WTC11 (cell line): ENCODE results near the gene MYO9A.

Experiments
- CBFB ChIP-seq: sonication (generic); formaldehyde crosslinking; IDR thresholded peaks from 2 replicates; pipeline ENCODE4 v1.8.1; 2022; ENCODE audit warnings: mild to moderate bottlenecking, low read depth, missing genetic modification reagents
- CREB1 ChIP-seq: sonication (generic); formaldehyde crosslinking; IDR thresholded peaks from 2 replicates; pipeline ENCODE4 v1.8.0; 2023; ENCODE audit warnings: mild to moderate bottlenecking, missing genetic modification reagents
- GABPB1 ChIP-seq: sonication (generic); formaldehyde crosslinking; IDR thresholded peaks from 2 replicates; pipeline ENCODE4 v1.8.1; 2023; ENCODE audit warnings: mild to moderate bottlenecking, missing genetic modification reagents
- IRF2 ChIP-seq: sonication (generic); formaldehyde crosslinking; IDR thresholded peaks from 2 replicates; pipeline ENCODE4 v1.8.0; 2022; ENCODE audit warnings: low read depth, missing genetic modification reagents, borderline replicate concordance
- NR3C1 ChIP-seq: sonication (generic); formaldehyde crosslinking; conservative IDR thresholded peaks from 2 replicates; pipeline ENCODE4 v1.8.1; 2023; ENCODE audit warnings: low read depth, mild to moderate bottlenecking, missing genetic modification reagents
- PRDM15 ChIP-seq: sonication (generic); formaldehyde crosslinking; IDR thresholded peaks from 2 replicates; pipeline ENCODE4 v1.8.0; 2022; ENCODE audit warnings: missing genetic modification reagents
- SP1 ChIP-seq: sonication (generic); formaldehyde crosslinking; conservative IDR thresholded peaks from 2 replicates; pipeline ENCODE4 v1.8.1; 2022; ENCODE audit warnings: missing genetic modification reagents
- USF2 ChIP-seq: sonication (generic); formaldehyde crosslinking; IDR thresholded peaks from 2 replicates; pipeline ENCODE4 v1.8.1; 2023; ENCODE audit warnings: mild to moderate bottlenecking, missing genetic modification reagents, moderate library complexity
- ZNF281 ChIP-seq: sonication (generic); formaldehyde crosslinking; IDR thresholded peaks from 2 replicates; pipeline ENCODE4 v1.8.0; 2023; ENCODE audit warnings: mild to moderate bottlenecking, missing genetic modification reagents
- ZNF317 ChIP-seq: sonication (generic); formaldehyde crosslinking; IDR thresholded peaks from 2 replicates; pipeline ENCODE4 v1.8.1; 2023; ENCODE audit warnings: low read depth, mild to moderate bottlenecking, moderate library complexity, missing genetic modification reagents, borderline replicate concordance
- ZNF416 ChIP-seq: fragments of 250-450 bp; sonication (Bioruptor Pico); IDR thresholded peaks from 2 replicates; pipeline ENCODE4 v1.9.0; 2021; ENCODE audit warnings: mild to moderate bottlenecking, inconsistent platforms
- ZNF423 ChIP-seq: fragments of 250-450 bp; sonication (Bioruptor Pico); IDR thresholded peaks from 2 replicates; pipeline ENCODE4 v2.1.2; 2022; ENCODE audit warnings: mild to moderate bottlenecking, moderate library complexity
- TF ChIP-seq, protein P1 (sequence below): fragments of 200-600 bp; IDR thresholded peaks from 2 replicates; pipeline ENCODE4 v1.8.0; 2022; ENCODE audit warnings: antibody characterized with exemption
- TF ChIP-seq, protein P2 (sequence below): sonication (generic); formaldehyde crosslinking; conservative IDR thresholded peaks from 2 replicates; pipeline ENCODE4 v1.8.1; 2023; ENCODE audit warnings: mild to moderate bottlenecking, low read depth, missing genetic modification reagents, moderate library complexity

- TF ChIP-seq ZNF416 (CRISPR knock-in tag) = no peak
- TF ChIP-seq, protein P1, sequence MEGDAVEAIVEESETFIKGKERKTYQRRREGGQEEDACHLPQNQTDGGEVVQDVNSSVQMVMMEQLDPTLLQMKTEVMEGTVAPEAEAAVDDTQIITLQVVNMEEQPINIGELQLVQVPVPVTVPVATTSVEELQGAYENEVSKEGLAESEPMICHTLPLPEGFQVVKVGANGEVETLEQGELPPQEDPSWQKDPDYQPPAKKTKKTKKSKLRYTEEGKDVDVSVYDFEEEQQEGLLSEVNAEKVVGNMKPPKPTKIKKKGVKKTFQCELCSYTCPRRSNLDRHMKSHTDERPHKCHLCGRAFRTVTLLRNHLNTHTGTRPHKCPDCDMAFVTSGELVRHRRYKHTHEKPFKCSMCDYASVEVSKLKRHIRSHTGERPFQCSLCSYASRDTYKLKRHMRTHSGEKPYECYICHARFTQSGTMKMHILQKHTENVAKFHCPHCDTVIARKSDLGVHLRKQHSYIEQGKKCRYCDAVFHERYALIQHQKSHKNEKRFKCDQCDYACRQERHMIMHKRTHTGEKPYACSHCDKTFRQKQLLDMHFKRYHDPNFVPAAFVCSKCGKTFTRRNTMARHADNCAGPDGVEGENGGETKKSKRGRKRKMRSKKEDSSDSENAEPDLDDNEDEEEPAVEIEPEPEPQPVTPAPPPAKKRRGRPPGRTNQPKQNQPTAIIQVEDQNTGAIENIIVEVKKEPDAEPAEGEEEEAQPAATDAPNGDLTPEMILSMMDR = no peak
- TF ChIP-seq ZNF317 (CRISPR knock-in tag) = no peak
- TF ChIP-seq, protein P2, sequence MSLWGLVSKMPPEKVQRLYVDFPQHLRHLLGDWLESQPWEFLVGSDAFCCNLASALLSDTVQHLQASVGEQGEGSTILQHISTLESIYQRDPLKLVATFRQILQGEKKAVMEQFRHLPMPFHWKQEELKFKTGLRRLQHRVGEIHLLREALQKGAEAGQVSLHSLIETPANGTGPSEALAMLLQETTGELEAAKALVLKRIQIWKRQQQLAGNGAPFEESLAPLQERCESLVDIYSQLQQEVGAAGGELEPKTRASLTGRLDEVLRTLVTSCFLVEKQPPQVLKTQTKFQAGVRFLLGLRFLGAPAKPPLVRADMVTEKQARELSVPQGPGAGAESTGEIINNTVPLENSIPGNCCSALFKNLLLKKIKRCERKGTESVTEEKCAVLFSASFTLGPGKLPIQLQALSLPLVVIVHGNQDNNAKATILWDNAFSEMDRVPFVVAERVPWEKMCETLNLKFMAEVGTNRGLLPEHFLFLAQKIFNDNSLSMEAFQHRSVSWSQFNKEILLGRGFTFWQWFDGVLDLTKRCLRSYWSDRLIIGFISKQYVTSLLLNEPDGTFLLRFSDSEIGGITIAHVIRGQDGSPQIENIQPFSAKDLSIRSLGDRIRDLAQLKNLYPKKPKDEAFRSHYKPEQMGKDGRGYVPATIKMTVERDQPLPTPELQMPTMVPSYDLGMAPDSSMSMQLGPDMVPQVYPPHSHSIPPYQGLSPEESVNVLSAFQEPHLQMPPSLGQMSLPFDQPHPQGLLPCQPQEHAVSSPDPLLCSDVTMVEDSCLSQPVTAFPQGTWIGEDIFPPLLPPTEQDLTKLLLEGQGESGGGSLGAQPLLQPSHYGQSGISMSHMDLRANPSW (CRISPR knock-in tag) = no peak
- no peak for TF ChIP-seq CREB1 (CRISPR knock-in tag)
- no peak for TF ChIP-seq IRF2
- no peak for TF ChIP-seq SP1 (CRISPR knock-in tag)
- no peak for TF ChIP-seq NR3C1
- no peak for TF ChIP-seq USF2 (CRISPR knock-in tag)
- TF ChIP-seq ZNF281 (CRISPR knock-in tag) = no peak
- TF ChIP-seq PRDM15 = no peak
- TF ChIP-seq CBFB (CRISPR knock-in tag) = no peak
- no peak for TF ChIP-seq GABPB1 (CRISPR knock-in tag)
- no peak for TF ChIP-seq ZNF423 (CRISPR knock-in tag)
Measured at GRCh38 chr15:72011302-72011942, 106.5 kb downstream of the MYO9A start.
